Spleen (tissue), 11 donors: ENCODE measurements around the gene HOXA13. TPM values are rescaled to one million over a fixed set of nuclear protein-coding genes. Genes with fewer than 3 reads are reported as not detected.

Experiments used
- DNase-seq: peaks from one replicate; pipeline ENCODE4 v3.0.0-alpha.2; 2020
- H3K27ac ChIP-seq, 8 donors: fragments of 200-600 bp; sonication (generic) in 7 of 8; 1 replicate in 4 of 8; 2 replicates in 4 of 8; pipeline versions ENCODE4 v1.5.0 to v1.8.0; 2016 to 2021; ENCODE audit warnings: inconsistent platforms in 4 of 8, mild to moderate bottlenecking in 4 of 8, moderate library complexity in 1 of 8
- H3K27me3 ChIP-seq, 7 donors: fragments of 200-600 bp; sonication (generic) in 6 of 7; replicated peaks in 1 of 7; 1 replicate in 4 of 7; 2 replicates in 3 of 7; pipeline versions ENCODE4 v1.5.0 to v1.8.0; 2016 to 2021; ENCODE audit warnings: inconsistent platforms in 3 of 7, mild to moderate bottlenecking in 1 of 7
- H3K36me3 ChIP-seq, 6 donors: fragments of 200-600 bp; sonication (generic) in 5 of 6; 1 replicate in 4 of 6; 2 replicates in 2 of 6; pipeline versions ENCODE4 v1.5.0 to v1.8.0; 2016 to 2021; ENCODE audit warnings: inconsistent platforms in 2 of 6
- H3K4me1 ChIP-seq, 6 donors: fragments of 200-600 bp; sonication (generic) in 5 of 6; 1 replicate in 3 of 6; 2 replicates in 3 of 6; pipeline versions ENCODE4 v1.5.0 to v1.8.0; 2016 to 2021; ENCODE audit warnings: inconsistent platforms in 3 of 6
- H3K4me3 ChIP-seq, 8 donors: fragments of 200-600 bp; sonication (generic) in 7 of 8; 1 replicate in 4 of 8; 2 replicates in 4 of 8; pipeline versions ENCODE4 v1.5.0 to v1.8.0; 2016 to 2021; ENCODE audit warnings: inconsistent platforms in 4 of 8, mild to moderate bottlenecking in 4 of 8, moderate library complexity in 2 of 8
- H3K9me3 ChIP-seq, 8 donors: fragments of 200-600 bp; sonication (generic) in 7 of 8; 1 replicate in 4 of 8; 2 replicates in 4 of 8; pipeline versions ENCODE4 v1.5.0 to v1.8.0; 2016 to 2021; ENCODE audit warnings: inconsistent platforms in 4 of 8
- POLR2A ChIP-seq, 3 donors: fragments of 450-650 bp; IDR thresholded peaks; one replicate each; pipeline ENCODE4 v1.5.1; 2017; ENCODE audit warnings: antibody characterized with exemption in 3 of 3, mild to moderate bottlenecking in 1 of 3
- POLR2AphosphoS5 ChIP-seq, 3 donors: sonication (generic); formaldehyde crosslinking; IDR thresholded peaks; one replicate each; pipeline ENCODE4 v1.5.1; 2017; ENCODE audit warnings: antibody characterized with exemption in 3 of 3
- WGBS, 5 donors: extraction: QIAGEN DNeasy Blood & Tissue Kit in 3 of 5; methylation state at CpG; one replicate each; pipeline versions ENCODE4 v1.1.5 to v1.1.7; 2013 to 2018; 5-methylcytosine and 5-hydroxymethylcytosine counted together
- intact Hi-C: fragments of 100-400 bp; cut with DNase I; formaldehyde crosslinking; loops from one replicate; pipeline ENCODE4 v1.15.0; 2023; ENCODE audit warnings: low total_unique reads
- polyA plus RNA-seq, 3 donors: library from polyadenylated mRNA; stranded (reverse); fragments of 200-250 nt; gene quantifications; one replicate each; pipeline ENCODE4 v1.2.1, GENCODE V29; 2013
- total RNA-seq, 7 donors: library from RNA; depleted of rRNA in 3 of 7; stranded (reverse); fragments of >200 nt in 3 of 7; fragmentation: NEBNext Ultra II Directional in 4 of 7; extraction: Animal tissue kit (Norgen Biotek cat#: 25700) in 4 of 7; gene quantifications; one replicate each; pipeline versions ENCODE4 v1.1.0 to v1.2.1, GENCODE V29; 2016 to 2021
- TF ChIP-seq, protein P1 (sequence below), 11 experiments: fragments of 200-600 bp in 7 of 11; fragments of 450-650 bp in 4 of 11; sonication (generic) in 4 of 11; IDR thresholded peaks in 8 of 11; conservative IDR thresholded peaks in 3 of 11; 1 replicate in 7 of 11; 2 replicates in 4 of 11; pipeline versions ENCODE4 v1.4.0 to v1.8.0; 2016 to 2021; ENCODE audit warnings: antibody characterized with exemption in 11 of 11, inconsistent platforms in 4 of 11, mild to moderate bottlenecking in 1 of 11
- donor health status: healthy with polysubstance abuse.
- donor health status: DM: no; HTN: no; CAD: no; lungs with moderate emphysema.
- donor health status: DM: no; HTN: no; CAD: no.
- donor health status: Bipolar disorder and iron deficiency.
- donor health status: healthy.
- donor health status: DM: no; HTN: no; CAD: no.
- donor health status: DM: yes; HTN: yes; CAD: no.

HOXA13 gene
- total and polyA plus RNA-seq, 10 donors = not detected

DNA sequence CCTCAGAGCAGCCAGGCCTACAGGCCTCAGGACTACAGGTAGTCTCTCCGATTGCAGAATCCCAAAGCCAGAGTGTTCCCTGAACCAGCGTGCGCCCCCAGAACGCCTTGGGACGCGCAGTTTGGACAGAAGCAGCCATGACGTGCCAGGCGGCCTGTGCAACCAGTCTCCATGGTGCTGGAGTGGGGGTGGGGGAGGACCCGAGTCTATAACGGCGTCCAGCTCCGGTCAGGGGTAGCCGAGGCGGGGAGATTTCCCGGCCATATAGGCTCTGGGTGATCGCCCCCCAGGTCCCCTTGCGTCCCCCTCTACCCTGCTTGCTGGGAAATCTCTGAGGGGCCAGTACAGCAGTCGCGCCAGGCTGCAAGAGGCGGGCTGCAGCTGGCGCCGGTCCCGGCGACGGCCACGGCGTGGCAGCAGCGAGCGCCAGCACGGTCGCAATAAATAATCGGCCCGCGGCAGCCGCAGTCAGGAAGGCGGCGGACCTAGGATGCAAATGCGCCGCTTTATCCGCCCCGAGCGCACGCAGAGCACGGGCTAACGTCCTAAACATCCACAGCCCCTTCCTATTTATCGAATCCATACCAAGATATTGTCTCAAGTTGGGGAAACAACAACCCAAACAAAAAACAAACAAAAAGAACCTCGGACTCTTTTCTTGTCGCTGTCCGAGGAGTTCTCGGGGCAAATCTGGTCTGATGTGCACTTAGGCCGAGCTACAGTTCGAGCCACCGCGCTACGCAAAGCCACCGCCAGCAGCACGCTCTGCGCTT, 49.1 kb downstream of the HOXA13 start:
- Histone ChIP-seq H3K4me1 (peaks cover 24 to 77% (median 65%) of the 10 kb centered on the region in 6 donors), H3K27ac (peak overlapping the region in 7 of 8 donors; percentile 38 to 69 (median 60)), H3K36me3 (no peaks in the 10 kb centered on the region), H3K9me3 (no peaks in the 10 kb centered on the region), H3K4me3 (peak overlapping the region; percentile 0 to 68 (median 40)), H3K27me3 (peaks cover 26 to 100% (median 95%) of the 10 kb centered on the region in 7 donors)
- DNase-seq = peak; percentile 93
- 0 to 2% (median 2%) methylated on average over 18 to 58 of the region's 58 CpGs for WGBS, 5 donors
- intact Hi-C loops = no loop called here
- TF ChIP-seq POLR2A (IDR thresholded peaks at IDR 0.05) (peak in 1 of 3 donors; percentile 31), POLR2AphosphoS5 (IDR thresholded peaks at IDR 0.05) (peak; percentile 67 to 88 (median 85))
- TF ChIP-seq, protein P1, sequence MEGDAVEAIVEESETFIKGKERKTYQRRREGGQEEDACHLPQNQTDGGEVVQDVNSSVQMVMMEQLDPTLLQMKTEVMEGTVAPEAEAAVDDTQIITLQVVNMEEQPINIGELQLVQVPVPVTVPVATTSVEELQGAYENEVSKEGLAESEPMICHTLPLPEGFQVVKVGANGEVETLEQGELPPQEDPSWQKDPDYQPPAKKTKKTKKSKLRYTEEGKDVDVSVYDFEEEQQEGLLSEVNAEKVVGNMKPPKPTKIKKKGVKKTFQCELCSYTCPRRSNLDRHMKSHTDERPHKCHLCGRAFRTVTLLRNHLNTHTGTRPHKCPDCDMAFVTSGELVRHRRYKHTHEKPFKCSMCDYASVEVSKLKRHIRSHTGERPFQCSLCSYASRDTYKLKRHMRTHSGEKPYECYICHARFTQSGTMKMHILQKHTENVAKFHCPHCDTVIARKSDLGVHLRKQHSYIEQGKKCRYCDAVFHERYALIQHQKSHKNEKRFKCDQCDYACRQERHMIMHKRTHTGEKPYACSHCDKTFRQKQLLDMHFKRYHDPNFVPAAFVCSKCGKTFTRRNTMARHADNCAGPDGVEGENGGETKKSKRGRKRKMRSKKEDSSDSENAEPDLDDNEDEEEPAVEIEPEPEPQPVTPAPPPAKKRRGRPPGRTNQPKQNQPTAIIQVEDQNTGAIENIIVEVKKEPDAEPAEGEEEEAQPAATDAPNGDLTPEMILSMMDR (IDR thresholded peaks at IDR 0.05 in 8 of 11, conservative IDR thresholded peaks at IDR 0.05 in 3 of 11) = peak; percentile 61 to 96 (median 89)

DNA sequence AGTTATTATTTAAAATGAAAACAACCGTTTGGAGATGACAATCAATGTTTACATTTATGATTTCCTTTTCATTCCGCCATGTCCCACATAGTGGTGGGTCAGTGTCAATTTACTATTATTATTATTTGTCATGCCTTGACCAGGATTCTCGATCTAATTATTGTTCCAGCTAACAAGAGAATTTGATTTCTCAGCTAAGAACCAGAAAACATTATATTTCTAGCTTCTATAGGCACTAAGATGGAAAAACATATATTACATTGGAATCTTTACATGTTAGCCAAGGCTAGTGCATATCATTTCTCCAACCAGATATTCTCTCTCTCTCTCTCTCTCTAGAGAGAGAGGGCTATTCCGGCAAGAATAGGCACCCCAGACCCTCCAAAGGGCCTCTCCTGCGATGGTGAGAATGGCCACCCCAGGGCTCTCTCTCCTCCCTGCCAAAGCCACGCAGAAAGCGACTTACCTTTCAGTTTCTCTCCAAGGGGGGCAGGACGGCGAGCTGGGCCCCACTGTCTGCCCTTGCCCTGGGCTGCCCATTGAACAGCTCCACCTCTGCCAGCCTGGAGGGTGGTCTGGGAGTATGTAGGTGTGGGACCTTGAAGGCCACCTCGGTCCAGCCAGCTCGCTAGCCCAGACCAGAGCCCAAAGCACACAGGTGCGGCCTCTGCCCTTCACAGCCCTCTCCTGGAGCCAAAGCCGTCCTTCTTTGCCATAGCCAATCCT, 49.9 kb downstream of the HOXA13 start:
- 35 to 43% (median 40%) methylated on average over 9 to 13 of the region's 13 CpGs for WGBS, 5 donors
- Histone ChIP-seq H3K4me1 (peaks cover 22 to 74% (median 58%) of the 10 kb centered on the region in 6 donors), H3K9me3 (no peaks in the 10 kb centered on the region), H3K36me3 (no peaks in the 10 kb centered on the region), H3K27ac (peak overlapping the region in 6 of 8 donors; percentile 2 to 69 (median 62)), H3K27me3 (peaks cover 24 to 100% (median 95%) of the 10 kb centered on the region in 7 donors), H3K4me3 (peak overlapping the region in 7 of 8 donors; percentile 28 to 68 (median 43))
- DNase-seq = peak; percentile 59
- TF ChIP-seq POLR2AphosphoS5 (IDR thresholded peaks at IDR 0.05) = no peak
- TF ChIP-seq, protein P1 (IDR thresholded peaks at IDR 0.05 in 8 of 11, conservative IDR thresholded peaks at IDR 0.05 in 3 of 11) = no peak
- TF ChIP-seq POLR2A (IDR thresholded peaks at IDR 0.05) = no peak
- intact Hi-C loops = no loop called here

DNA sequence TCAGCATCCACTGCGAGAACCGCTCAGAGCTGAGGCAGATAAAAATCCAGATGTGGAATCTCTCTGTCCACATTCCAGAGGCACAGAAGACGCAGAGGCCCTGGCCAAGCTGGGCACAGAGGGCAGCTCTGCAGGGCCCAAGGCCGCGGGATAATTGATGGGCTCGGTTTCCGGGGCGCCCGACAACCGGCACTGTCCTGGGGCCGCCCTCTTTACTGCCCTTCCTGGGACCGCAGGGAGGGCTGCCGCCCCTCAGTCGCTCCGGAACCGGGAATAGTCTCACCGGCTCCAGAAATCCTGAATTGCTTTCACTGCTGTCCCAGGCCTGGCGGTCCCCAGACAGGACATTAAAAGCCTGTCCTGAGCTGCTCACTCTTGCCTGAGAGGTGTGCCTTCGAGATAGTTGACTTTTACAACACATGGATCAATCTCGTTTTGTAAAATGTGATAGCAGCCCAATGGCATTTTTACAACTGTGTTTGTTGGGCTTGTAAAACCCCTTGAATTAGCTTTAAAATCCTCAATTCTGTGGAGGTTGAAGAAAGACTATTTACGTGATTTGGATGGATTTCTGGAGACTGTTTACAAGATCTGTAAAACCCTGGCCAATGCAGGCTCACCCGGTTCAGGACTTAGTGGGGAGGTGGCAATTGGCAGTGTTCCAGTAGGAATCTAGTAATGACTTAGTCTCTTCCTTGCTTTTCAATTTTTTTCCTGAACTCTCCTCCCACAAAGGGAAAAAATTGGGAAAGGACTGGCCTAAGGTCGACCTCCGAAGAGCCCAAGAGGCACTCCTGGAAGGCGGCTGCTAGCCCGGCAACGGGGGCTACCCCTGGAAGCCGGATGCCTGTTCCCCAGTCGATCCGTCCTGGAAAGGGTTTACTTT, 50.9 kb downstream of the HOXA13 start:
- intact Hi-C loops = no loop called here
- Histone ChIP-seq H3K36me3 (no peaks in the 10 kb centered on the region), H3K27me3 (peaks cover 16 to 100% (median 86%) of the 10 kb centered on the region in 7 donors), H3K27ac (peak overlapping the region in 4 of 8 donors; percentile 13 to 69 (median 60)), H3K4me1 (peaks cover 22 to 74% (median 50%) of the 10 kb centered on the region in 6 donors), H3K9me3 (no peaks in the 10 kb centered on the region), H3K4me3 (peak overlapping the region in 3 of 8 donors; percentile 29 to 65 (median 43))
- 32 to 49% (median 44%) methylated on average over 27 to 30 of the region's 30 CpGs for WGBS, 5 donors
- TF ChIP-seq, protein P1 (IDR thresholded peaks at IDR 0.05 in 8 of 11, conservative IDR thresholded peaks at IDR 0.05 in 3 of 11) = no peak
- TF ChIP-seq POLR2A (IDR thresholded peaks at IDR 0.05) = no peak
- no peak for TF ChIP-seq POLR2AphosphoS5 (IDR thresholded peaks at IDR 0.05)
- peak; percentile 74 for DNase-seq
